H1 (cell line): Measurements from ENCODE around the gene RNPS1. TPM values are rescaled to one million over a fixed set of nuclear protein-coding genes. Genes with fewer than 3 reads are reported as not detected.

Source experiments
- CTCF ChIA-PET: fragments of 300-600 bp; sonication (Branson Sonifier 250); formaldehyde crosslinking; loops from one replicate; lab custom pipeline; 2021; ENCODE audit not compliant: partially characterized antibody; lab: Charles Lee
- POLR2A ChIA-PET: fragments of 300-600 bp; sonication (Branson Sonifier 250); formaldehyde crosslinking; loops from one replicate; lab custom pipeline; 2021; ENCODE audit warnings: inconsistent platforms; ENCODE audit not compliant: partially characterized antibody; lab: Charles Lee
- DNase-seq, 2 experiments: peaks; one replicate each; pipeline versions ENCODE4 v3.0.0 to v3.0.0-alpha.2; 2010 to 2022; ENCODE audit warnings: low spot score in 2 of 2, low read depth in 1 of 2, mixed read lengths in 1 of 2
- FAIRE-seq: peaks from 2 replicates; lab custom pipeline; 2011; peaks lifted over from hg19 to GRCh38; lab: Jason Lieb, UNC
- H2AFZ ChIP-seq: 2 replicates; pipeline ENCODE4 v1.8.1; 2012; ENCODE audit warnings: low read length, inconsistent platforms
- H2AK5ac ChIP-seq: 2 replicates; pipeline ENCODE4 v1.6.1; 2013; ENCODE audit warnings: low read depth, low read length
- H2BK120ac ChIP-seq: replicated peaks from 2 replicates; pipeline ENCODE3; 2013; ENCODE audit warnings: low read depth, low read length, inconsistent platforms
- H2BK12ac ChIP-seq: 2 replicates; pipeline ENCODE4 v1.6.1; 2013; ENCODE audit warnings: low read depth, low read length
- H2BK15ac ChIP-seq: 2 replicates; pipeline ENCODE4 v1.6.1; 2013; ENCODE audit warnings: low read length
- H2BK20ac ChIP-seq: 2 replicates; pipeline ENCODE4 v1.6.1; 2013; ENCODE audit warnings: low read length
- H2BK5ac ChIP-seq: 2 replicates; pipeline ENCODE4 v1.6.1; 2013; ENCODE audit warnings: low read depth, low read length
- H3K14ac ChIP-seq: 2 replicates; pipeline ENCODE4 v1.6.1; 2013; ENCODE audit warnings: inconsistent platforms; ENCODE audit not compliant: insufficient read length
- H3K18ac ChIP-seq: 2 replicates; pipeline ENCODE4 v1.6.1; 2013; ENCODE audit warnings: low read length; ENCODE audit errors: extremely low read depth
- H3K23ac ChIP-seq: 2 replicates; pipeline ENCODE4 v1.6.1; 2013; ENCODE audit warnings: inconsistent platforms; ENCODE audit not compliant: insufficient read length
- H3K23me2 ChIP-seq: 2 replicates; pipeline ENCODE4 v1.6.1; 2013; ENCODE audit warnings: low read depth, low read length
- H3K27ac ChIP-seq: 2 replicates; pipeline ENCODE4 v1.6.1; 2011; ENCODE audit warnings: low read depth, low read length, inconsistent platforms
- H3K27me3 ChIP-seq, 4 experiments: replicated peaks in 1 of 4; 1 replicate in 1 of 4; 2 replicates in 3 of 4; pipeline versions ENCODE4 v1.6.1 to v1.8.1; 2011 to 2013; ENCODE audit warnings: low read length in 3 of 4, mild to moderate bottlenecking in 3 of 4, inconsistent platforms in 2 of 4, mixed read lengths in 2 of 4, moderate library complexity in 1 of 4; ENCODE audit not compliant: control insufficient read depth in 3 of 4, insufficient read depth in 3 of 4; ENCODE audit errors: extremely low read depth in 1 of 4
- H3K36me3 ChIP-seq, 4 experiments: 2 replicates each; pipeline versions ENCODE4 v1.6.1 to v1.8.1; 2011 to 2013; ENCODE audit warnings: mild to moderate bottlenecking in 4 of 4, low read length in 3 of 4, moderate library complexity in 2 of 4, control low read depth in 1 of 4, inconsistent platforms in 1 of 4; ENCODE audit not compliant: insufficient read depth in 4 of 4, control insufficient read depth in 2 of 4
- H3K4ac ChIP-seq: replicated peaks from 2 replicates; pipeline ENCODE3; 2013; ENCODE audit warnings: low read length, low read depth, mixed read lengths, inconsistent platforms; ENCODE audit not compliant: insufficient read length
- H3K4me1 ChIP-seq, 4 experiments: replicated peaks in 1 of 4; 1 replicate in 1 of 4; 2 replicates in 3 of 4; pipeline versions ENCODE4 v1.6.1 to v1.8.1; 2011 to 2013; ENCODE audit warnings: low read length in 3 of 4, inconsistent platforms in 2 of 4, mixed read lengths in 1 of 4; ENCODE audit not compliant: insufficient read depth in 4 of 4, control insufficient read depth in 3 of 4
- H3K4me2 ChIP-seq, 2 experiments: 2 replicates each; pipeline versions ENCODE4 v1.6.1 to v1.8.1; 2011 to 2013; ENCODE audit warnings: low read depth in 2 of 2, low read length in 2 of 2, control low read depth in 1 of 2, inconsistent platforms in 1 of 2, mild to moderate bottlenecking in 1 of 2; ENCODE audit not compliant: insufficient read depth in 1 of 2
- H3K4me3 ChIP-seq, 4 experiments: fragments of 200-600, 300-600 bp in 1 of 4; sonication (generic), shearing (Covaris generic), sonication (Bioruptor Twin) in 1 of 4; 2 replicates each; pipeline versions ENCODE4 v1.5.1 to v1.8.1; 2011 to 2016; ENCODE audit warnings: low read length in 4 of 4, low read depth in 3 of 4, control low read depth in 2 of 4, inconsistent platforms in 2 of 4, mild to moderate bottlenecking in 2 of 4, mixed read lengths in 1 of 4, moderate library complexity in 1 of 4; ENCODE audit not compliant: insufficient read depth in 2 of 4; ENCODE audit errors: extremely low read depth in 1 of 4
- H3K56ac ChIP-seq: replicated peaks from 2 replicates; pipeline ENCODE3; 2013; ENCODE audit warnings: low read depth, mild to moderate bottlenecking, mixed read lengths, low read length, inconsistent platforms; ENCODE audit not compliant: insufficient read length
- H3K79me1 ChIP-seq: 2 replicates; pipeline ENCODE4 v1.6.1; 2013; ENCODE audit warnings: low read depth, low read length, control low read depth
- H3K79me2 ChIP-seq, 2 experiments: 2 replicates each; pipeline versions ENCODE4 v1.6.1 to v1.8.1; 2012 to 2013; ENCODE audit warnings: low read length in 2 of 2, mild to moderate bottlenecking in 2 of 2, inconsistent platforms in 1 of 2; ENCODE audit not compliant: insufficient read depth in 2 of 2, control insufficient read depth in 1 of 2
- H3K9ac ChIP-seq, 4 experiments: replicated peaks in 1 of 4; 1 replicate in 1 of 4; 2 replicates in 3 of 4; pipeline versions ENCODE4 v1.6.1 to v1.8.1; 2011 to 2013; ENCODE audit warnings: low read depth in 3 of 4, low read length in 3 of 4, control low read depth in 2 of 4, mild to moderate bottlenecking in 2 of 4, moderate library complexity in 2 of 4, inconsistent platforms in 1 of 4; ENCODE audit errors: extremely low read depth in 1 of 4
- H3K9me3 ChIP-seq, 2 experiments: 2 replicates each; pipeline versions ENCODE4 v1.6.1 to v1.8.1; 2012 to 2013; ENCODE audit warnings: mild to moderate bottlenecking in 2 of 2, moderate library complexity in 2 of 2, control low read depth in 1 of 2, inconsistent platforms in 1 of 2, low read depth in 1 of 2, low read length in 1 of 2, mixed read lengths in 1 of 2; ENCODE audit not compliant: insufficient read depth in 2 of 2
- H4K20me1 ChIP-seq, 2 experiments: replicated peaks in 1 of 2; 2 replicates each; pipeline versions ENCODE3 to v1.8.1; 2011 to 2013; ENCODE audit warnings: inconsistent platforms in 2 of 2, low read length in 2 of 2, mild to moderate bottlenecking in 1 of 2; ENCODE audit not compliant: insufficient read depth in 2 of 2, control insufficient read depth in 1 of 2
- H4K5ac ChIP-seq: 2 replicates; pipeline ENCODE4 v1.6.1; 2013; ENCODE audit warnings: low read length, low read depth, mixed read lengths, inconsistent platforms; ENCODE audit not compliant: insufficient read length
- H4K8ac ChIP-seq: 2 replicates; pipeline ENCODE4 v1.8.0; 2013; ENCODE audit warnings: mild to moderate bottlenecking, moderate library complexity, low read length, inconsistent platforms; ENCODE audit not compliant: insufficient read depth; ENCODE audit errors: extremely low read depth
- H4K91ac ChIP-seq: replicated peaks from 2 replicates; pipeline ENCODE3; 2013; ENCODE audit warnings: low read length, mixed read lengths, inconsistent platforms; ENCODE audit not compliant: insufficient read length
- CBX8 ChIP-seq: fragments of 300-800, 300-1000 bp; sonication (generic); IDR thresholded peaks from 2 replicates; pipeline ENCODE4 v1.7.1; 2016; ENCODE audit warnings: low read depth, low read length, borderline replicate concordance
- CTBP2 ChIP-seq: IDR thresholded peaks from 2 replicates; pipeline ENCODE4 v1.7.0; 2011; ENCODE audit warnings: borderline replicate concordance, mild to moderate bottlenecking, moderate library complexity, mixed read lengths, low read length; ENCODE audit not compliant: insufficient read depth, insufficient read length
- KDM4A ChIP-seq: IDR thresholded peaks from one replicate; pipeline ENCODE4 v1.7.1; 2012; ENCODE audit warnings: low read depth, mild to moderate bottlenecking, moderate library complexity, low read length, inconsistent platforms; ENCODE audit not compliant: severe bottlenecking
- NANOG ChIP-seq: IDR thresholded peaks from 2 replicates; pipeline ENCODE4 v1.6.1; 2011; ENCODE audit warnings: low read length, low read depth, mild to moderate bottlenecking, inconsistent platforms; ENCODE audit not compliant: insufficient read depth, poor library complexity, severe bottlenecking
- YY1 ChIP-seq: IDR thresholded peaks from 2 replicates; pipeline ENCODE4 v1.6.1; 2011; ENCODE audit warnings: low read depth, mild to moderate bottlenecking, low read length
- ZNF274 ChIP-seq: IDR thresholded peaks from 2 replicates; pipeline ENCODE4 v1.7.0; 2012; ENCODE audit warnings: low read length, borderline replicate concordance; ENCODE audit errors: extremely low read depth
- WGBS, 2 experiments: shearing (Covaris generic) in 1 of 2; methylation state at CpG; one replicate each; pipeline versions ENCODE4 v1.1.6 to v1.1.7; 2013 to 2015; ENCODE audit warnings: low lambda C conversion rate in 2 of 2, mixed read lengths in 2 of 2, inconsistent platforms in 1 of 2, low coverage in 1 of 2, missing lambda C conversion rate in 1 of 2; ENCODE audit not compliant: insufficient replicate concordance in 2 of 2, insufficient coverage in 1 of 2, insufficient read length in 1 of 2; ENCODE audit errors: extremely low coverage in 1 of 2, missing lambda C conversion rate in 1 of 2; 5-methylcytosine and 5-hydroxymethylcytosine counted together
- polyA plus RNA-seq, 7 experiments: library from polyadenylated mRNA; depleted of rRNA in 3 of 7; stranded (reverse) in 5 of 7; unstranded in 2 of 7; fragments of >200 nt in 5 of 7; fragments of 200-250 nt in 2 of 7; gene quantifications; 1 replicate in 5 of 7; 2 replicates in 1 of 7; 4 replicates in 1 of 7; pipeline versions ENCODE4 v1.2.1 to v1.2.3, GENCODE V29; 2011 to 2013; ENCODE audit warnings: missing spikeins in 2 of 7, mixed read lengths in 2 of 7
- total RNA-seq: library from RNA; stranded (reverse); fragmentation: NEBNext Ultra II Directional; extraction: Animal tissue kit (Norgen Biotek cat#: 25700); gene quantifications from 2 replicates; pipeline ENCODE4 v1.2.1, GENCODE V29; 2021

RNPS1 gene
- total and polyA plus RNA-seq, 2 of the 8 experiments (the other 6 are each of a cell fraction or from before 2014, with no cell fraction given) = 330 to 350 TPM

DNA sequence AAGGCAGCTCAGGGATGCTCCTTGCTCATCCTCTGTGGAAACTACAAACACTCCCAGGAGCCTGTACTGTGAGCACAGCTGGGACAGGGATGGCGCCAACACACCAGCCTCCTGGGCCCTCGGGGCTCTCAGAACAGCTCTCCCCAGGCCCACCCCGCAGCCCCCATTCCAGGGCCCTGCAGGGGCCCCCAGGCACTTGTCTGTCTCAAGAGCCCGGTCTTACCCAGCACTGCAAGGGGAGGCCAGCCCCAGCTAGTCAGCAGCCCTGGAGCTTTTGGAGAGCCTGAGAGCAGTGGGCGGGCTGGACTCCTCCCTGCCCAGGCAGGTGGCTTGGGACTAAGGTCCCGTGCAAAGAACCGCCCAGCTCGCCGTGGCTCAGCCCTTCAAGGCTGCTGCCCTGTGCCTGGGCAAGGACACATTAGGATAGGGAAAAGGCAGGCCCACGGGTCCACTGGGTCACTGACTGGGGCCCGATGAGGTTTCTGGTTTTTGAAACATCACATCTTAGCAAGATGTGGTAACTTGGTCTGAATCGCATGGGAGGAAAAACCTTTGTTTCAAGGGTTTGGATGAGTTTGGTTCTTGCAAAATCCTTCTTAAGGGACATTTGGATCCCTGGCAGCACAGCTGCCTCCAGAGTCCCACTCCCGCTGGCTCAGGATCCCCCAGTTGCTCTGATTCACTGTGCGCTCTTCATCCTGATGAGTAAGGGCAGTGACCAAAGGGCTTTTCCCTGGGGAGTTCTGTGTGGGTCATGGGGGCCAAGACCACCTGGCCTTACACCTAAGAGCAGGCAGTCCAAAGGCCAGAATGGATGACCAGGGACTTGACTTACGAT lies 28.9 kb downstream of the RNPS1 start:
- Histone ChIP-seq H3K9ac (no peak overlapping the region), H3K27me3 (peaks cover 4 to 20% (median 16%) of the 10 kb centered on the region in 4 experiments; a peak in 6 of 7 replicates), H3K14ac (no peak overlapping the region), H4K5ac (no peak overlapping the region), H4K8ac (peak overlapping the region; percentile 28; the same call in 1 of the 2 replicates), H3K4me1 (peaks cover 0 to 19% (median 10%) of the 10 kb centered on the region in 4 experiments; a peak in 5 of 7 replicates), H3K18ac (no peak overlapping the region), H3K79me1 (no peaks in the 10 kb centered on the region; the same call in 1 of the 2 replicates), H2BK15ac (no peak overlapping the region), H2BK120ac (no peak overlapping the region), H3K27ac (no peak overlapping the region), H3K23me2 (peaks cover 16% of the 10 kb centered on the region; the same call in 1 of the 2 replicates), H3K9me3 (no peaks in the 10 kb centered on the region), H3K79me2 (no peaks in the 10 kb centered on the region), H4K20me1 (peaks cover 0 to 20% of the 10 kb centered on the region in 2 experiments), H3K4me3 (no peak overlapping the region), H3K56ac (no peak overlapping the region), H2BK12ac (no peak overlapping the region), H2AFZ (no peak overlapping the region), H3K36me3 (peaks cover 12 to 31% (median 14%) of the 10 kb centered on the region in 4 experiments; a peak in 7 of 8 replicates), H2BK5ac (no peak overlapping the region), H3K23ac (no peak overlapping the region), H3K4me2 (peak overlapping the region in 1 of 2 experiments; percentile 78; a peak in 3 of 4 replicates), H2AK5ac (no peak overlapping the region), H2BK20ac (no peak overlapping the region), H4K91ac (no peak overlapping the region), H3K4ac (no peak overlapping the region)
- ChIA-PET CTCF (interaction anchor here (0.6 to 1.8 kb wide), 11 partner anchors 8 to 189 kb away, joined by 3 to 11 read pairs (median 4); partner anchors contain the start of gene ECI1), POLR2A (interaction anchor here (0.6 to 8.6 kb wide), 20 partner anchors 11 to 276 kb away, joined by 3 to 181 read pairs (median 5); partner anchors contain the start of genes BRICD5, E4F1, ECI1 and TEDC2)
- FAIRE-seq (no peak), DNase-seq (peak in 1 of 2 experiments; percentile 63)
- WGBS, 2 experiments = 74% methylated on average over 15 of the region's 15 CpGs; no CpG with 5 or more reads in 1 of the 2 experiments
- TF ChIP-seq ZNF274 = no peak
- no peak for TF ChIP-seq CBX8
- no peak for TF ChIP-seq NANOG
- TF ChIP-seq KDM4A = no peak
- no peak for TF ChIP-seq CTBP2
- TF ChIP-seq YY1 = no peak
